Natural killer cell (primary cell): ENCODE measurements around the gene COPE. TPM values are rescaled to one million over a fixed set of nuclear protein-coding genes. Genes with fewer than 3 reads are reported as not detected.
A peak's percentile ranks its signal among the peaks of the same experiment; 100 is the strongest.

Source experiments
- ATAC-seq, 3 donors: fragments of 150-1000 bp in 2 of 3; fragments of 200-7000 bp in 1 of 3; cut with Tn5 transposase; 1 replicate in 1 of 3; 2 replicates in 2 of 3; pipeline ENCODE4 v1.10.0; 2021; ENCODE audit warnings: mild to moderate bottlenecking in 2 of 3, moderate library complexity in 2 of 3
- DNase-seq, 2 donors: peaks; one replicate each; pipeline versions ENCODE4 v3.0.0 to v3.0.0-alpha.2; 2013 to 2021; ENCODE audit warnings: mixed read lengths in 1 of 2
- H3K27ac ChIP-seq: one replicate; pipeline ENCODE4 v1.5.1; 2013; ENCODE audit warnings: mild to moderate bottlenecking, low read length
- H3K27me3 ChIP-seq: one replicate; pipeline ENCODE4 v1.6.1; 2013; ENCODE audit warnings: low read length; ENCODE audit not compliant: control insufficient read depth, insufficient read depth
- H3K36me3 ChIP-seq: one replicate; pipeline ENCODE4 v1.6.1; 2013; ENCODE audit warnings: low read length; ENCODE audit not compliant: control insufficient read depth, insufficient read depth
- H3K4me1 ChIP-seq: one replicate; pipeline ENCODE4 v1.6.1; 2013; ENCODE audit warnings: low read length; ENCODE audit not compliant: control insufficient read depth, insufficient read depth
- H3K4me3 ChIP-seq: one replicate; pipeline ENCODE4 v1.5.1; 2013; ENCODE audit warnings: low read length
- H3K9me3 ChIP-seq: one replicate; pipeline ENCODE4 v1.6.1; 2013; ENCODE audit warnings: low read length; ENCODE audit not compliant: control insufficient read depth, insufficient read depth
- H3K27ac Mint-ChIP-seq, 2 donors: one replicate each; pipeline ENCODE4 v1.8.0; 2022; ENCODE audit warnings: mild to moderate bottlenecking in 2 of 2, mixed read lengths in 2 of 2, moderate library complexity in 1 of 2
- H3K27me3 Mint-ChIP-seq, 2 donors: one replicate each; pipeline ENCODE4 v1.8.0; 2022; ENCODE audit warnings: low read depth in 2 of 2, mixed read lengths in 2 of 2
- H3K36me3 Mint-ChIP-seq: one replicate; pipeline ENCODE4 v1.8.0; 2022; ENCODE audit warnings: mixed read lengths
- H3K4me1 Mint-ChIP-seq, 2 donors: one replicate each; pipeline ENCODE4 v1.8.0; 2022; ENCODE audit warnings: mixed read lengths in 2 of 2
- H3K4me3 Mint-ChIP-seq: one replicate; pipeline ENCODE4 v1.8.0; 2022; ENCODE audit warnings: mild to moderate bottlenecking, moderate library complexity, mixed read lengths
- H3K9me3 Mint-ChIP-seq, 2 donors: one replicate each; pipeline ENCODE4 v1.8.0; 2022; ENCODE audit warnings: mixed read lengths in 2 of 2
- CTCF ChIP-seq: fragments of 200-600 bp; IDR thresholded peaks from one replicate; pipeline ENCODE4 v1.8.0; 2022; ENCODE audit warnings: antibody characterized with exemption
- WGBS: methylation state at CpG from one replicate; pipeline ENCODE4 v1.1.7; 2013; ENCODE audit warnings: missing lambda C conversion rate; ENCODE audit not compliant: insufficient coverage; 5-methylcytosine and 5-hydroxymethylcytosine counted together
- intact Hi-C: fragments of 100-400 bp; cut with micrococcal nuclease; formaldehyde crosslinking; loops from one replicate; pipeline ENCODE4 v1.14.2; 2022
- total RNA-seq, 4 donors: library from RNA; stranded (reverse); fragments of 120-200 nt in 1 of 4; gene quantifications; one replicate each; pipeline versions ENCODE4 v1.2.3 to v1.2.4, GENCODE V29; 2013 to 2022

Gene COPE
- total RNA-seq, 3 donors from 2014 or later (not counting 1 experiment from before 2014, with no cell fraction given) = 204 to 228 (median 218) TPM

DNA sequence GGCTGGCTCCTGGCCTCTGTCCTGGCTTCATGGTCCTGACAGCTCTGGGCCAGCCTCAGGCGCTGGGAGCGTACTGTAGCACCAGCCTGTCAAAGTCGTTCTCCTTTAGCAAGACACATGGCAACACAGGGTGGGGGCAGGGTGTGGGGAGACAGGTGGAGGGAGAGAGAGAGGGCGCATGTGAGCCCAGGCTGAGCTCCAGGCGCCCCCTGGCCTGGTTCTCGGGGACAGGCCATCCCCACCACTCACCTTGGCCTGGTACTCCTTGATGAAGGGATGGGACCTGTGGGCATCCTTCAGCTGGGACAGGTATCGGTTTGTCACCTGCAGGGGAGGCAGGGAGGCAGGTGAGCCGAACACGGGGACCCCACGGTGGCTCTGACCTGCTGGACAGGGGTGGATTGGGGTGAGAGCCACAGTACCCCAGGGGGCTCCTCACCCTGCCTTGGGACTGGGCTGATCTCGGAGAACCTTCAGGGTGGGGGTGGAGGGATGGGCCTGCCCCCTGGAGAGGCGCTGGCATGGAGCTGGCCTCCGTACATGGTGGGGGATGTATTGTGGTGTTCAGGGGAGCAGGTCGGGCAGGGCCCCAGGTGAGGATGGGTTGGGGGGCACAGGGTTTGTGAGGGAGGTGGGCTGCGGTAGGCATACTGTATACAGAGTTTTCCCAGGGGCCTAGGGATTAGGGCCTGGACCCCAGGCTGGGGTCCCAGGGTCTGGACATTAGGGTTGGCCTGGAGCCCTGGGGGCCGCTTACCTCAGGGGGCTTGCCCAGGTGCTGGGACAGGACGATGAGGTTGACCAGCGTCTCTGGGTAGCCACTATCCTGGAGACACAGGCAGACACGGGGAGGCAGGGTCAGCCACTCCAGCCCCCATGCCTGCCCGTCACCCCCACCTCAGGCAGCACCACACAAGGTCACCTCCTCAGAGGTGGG lies 19.3 kb downstream of the COPE start:
- Mint-ChIP-seq H3K36me3 (no peaks in the 10 kb centered on the region), H3K4me1 (peaks cover 7 to 13% of the 10 kb centered on the region in 2 donors), H3K4me3 (no peak overlapping the region), H3K27ac (no peak overlapping the region), H3K9me3 (no peaks in the 10 kb centered on the region), H3K27me3 (peaks cover 7 to 13% of the 10 kb centered on the region in 2 donors)
- H3K4me1 ChIP-seq = peaks cover 8% of the 10 kb centered on the region
- no peak for DNase-seq
- no peaks in the 10 kb centered on the region for H3K9me3 ChIP-seq
- no peaks in the 10 kb centered on the region for H3K27me3 ChIP-seq
- no peak overlapping the region for H3K27ac ChIP-seq
- peaks cover 35% of the 10 kb centered on the region for H3K36me3 ChIP-seq
- intact Hi-C loops = no loop called here
- no peak for ATAC-seq
- no peak overlapping the region for H3K4me3 ChIP-seq
- TF ChIP-seq CTCF = no peak
- WGBS = 95% methylated on average over 20 of the region's 20 CpGs

- Mint-ChIP-seq H3K4me3 (no peak overlapping the region), H3K27ac (no peak overlapping the region), H3K4me1 (peaks cover 7 to 13% of the 10 kb centered on the region in 2 donors), H3K9me3 (no peaks in the 10 kb centered on the region), H3K27me3 (peaks cover 7 to 16% of the 10 kb centered on the region in 2 donors), H3K36me3 (no peaks in the 10 kb centered on the region)
- no peak for TF ChIP-seq CTCF
- peaks cover 6% of the 10 kb centered on the region for H3K27me3 ChIP-seq
- H3K27ac ChIP-seq = no peak overlapping the region
- no peak for DNase-seq
- intact Hi-C loops = no loop called here
- ATAC-seq = no peak
- no peak overlapping the region for H3K4me3 ChIP-seq
- H3K9me3 ChIP-seq = no peaks in the 10 kb centered on the region
- H3K36me3 ChIP-seq = peaks cover 29% of the 10 kb centered on the region
- 95% methylated on average over 18 of the region's 18 CpGs for WGBS
- peaks cover 8% of the 10 kb centered on the region for H3K4me1 ChIP-seq
These were observed 20.4 kb downstream of the COPE start for GRCh38 chr19:18898607-18899408.

GRCh38 chr19:18898081-18898606 lies 21.0 kb downstream of the COPE start:
- Mint-ChIP-seq H3K27me3 (peaks cover 7 to 20% of the 10 kb centered on the region in 2 donors), H3K36me3 (no peaks in the 10 kb centered on the region), H3K9me3 (no peaks in the 10 kb centered on the region), H3K27ac (no peak overlapping the region), H3K4me3 (peak overlapping the region; percentile 60), H3K4me1 (peaks cover 7 to 13% of the 10 kb centered on the region in 2 donors)
- no peak overlapping the region for H3K4me3 ChIP-seq
- H3K36me3 ChIP-seq = peaks cover 29% of the 10 kb centered on the region
- WGBS = 92% methylated on average over 18 of the region's 18 CpGs
- H3K27me3 ChIP-seq = peaks cover 6% of the 10 kb centered on the region
- no peak overlapping the region for H3K27ac ChIP-seq
- DNase-seq (peak in 1 of 2 donors; percentile 4), ATAC-seq (no peak)
- intact Hi-C loops = no loop called here
- no peak for TF ChIP-seq CTCF
- peaks cover 8% of the 10 kb centered on the region for H3K4me1 ChIP-seq
- H3K9me3 ChIP-seq = no peaks in the 10 kb centered on the region
